ENCODE data around the gene LTBP2.

The LTBP2 gene

GRCh38 chr14:74571901-74572725 lies 39.9 kb downstream of the LTBP2 start:
- DNase-seq (ENCODE audit: low read depth), result peak; percentile 98

GRCh38 chr14:74571441-74571841 lies 40.6 kb downstream of the LTBP2 start:
- DNase-seq (ENCODE audit: low read depth), result no peak

GRCh38 chr14:74570696-74571095 lies 41.3 kb downstream of the LTBP2 start:
- DNase-seq (ENCODE audit: low read depth), result no peak

DNA sequence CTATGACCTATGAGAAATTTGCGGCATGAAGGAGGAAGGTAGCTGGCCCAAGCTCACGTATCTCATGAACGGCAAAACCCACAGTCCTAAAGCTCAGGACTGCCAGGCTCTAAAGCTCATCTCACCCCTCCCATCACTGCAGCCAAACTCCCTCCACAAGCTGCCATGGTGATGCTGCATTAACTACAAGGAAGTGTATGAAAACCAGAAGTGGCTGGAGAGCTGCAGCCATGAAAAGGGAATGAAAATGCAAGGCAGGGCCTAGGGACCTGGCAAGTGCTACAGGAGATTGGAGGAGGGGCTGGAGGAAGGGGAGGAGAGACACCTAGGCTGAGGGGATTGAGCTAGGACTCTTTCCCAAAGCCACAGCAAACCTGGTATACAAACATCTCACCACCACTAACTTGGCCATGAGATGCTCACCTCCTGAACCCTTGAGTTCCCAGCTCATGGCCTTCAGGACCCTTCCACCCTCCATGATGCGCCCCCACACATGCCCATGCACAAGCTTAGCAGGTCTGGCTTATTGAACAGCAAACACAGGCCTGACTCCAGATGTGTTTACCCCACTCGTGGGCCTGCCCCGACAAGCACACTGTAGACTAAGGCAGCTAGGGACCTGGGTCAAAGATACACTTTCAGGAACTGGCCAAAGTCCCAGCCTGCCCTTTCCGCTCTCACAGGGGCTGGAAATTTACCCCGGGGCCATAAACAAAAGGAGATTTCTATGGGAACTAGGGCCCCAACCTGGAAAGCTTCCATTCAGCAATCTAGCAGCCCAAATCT lies 42.0 kb downstream of the LTBP2 start:
- no peak for DNase-seq (ENCODE audit: low read depth)

DNA sequence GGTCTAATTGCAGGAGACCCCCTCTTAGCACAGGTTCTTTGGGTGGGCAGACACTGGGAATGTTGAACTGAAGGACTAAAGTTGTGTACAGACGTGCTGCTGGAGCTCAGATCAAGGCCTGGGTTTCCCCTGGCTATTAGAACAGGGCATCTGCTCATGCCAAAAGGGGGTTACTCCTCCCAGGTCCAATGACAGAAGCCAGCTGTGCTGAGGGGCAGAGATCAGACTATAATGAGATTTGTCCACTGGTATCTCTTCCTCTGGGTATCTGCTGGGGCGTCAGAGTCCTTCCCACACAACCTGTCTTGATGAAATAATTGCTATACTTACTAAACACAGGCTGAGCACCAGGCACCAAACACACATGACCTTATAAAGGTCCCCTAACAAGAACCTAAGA lies 42.6 kb downstream of the LTBP2 start:
- no peak for DNase-seq (ENCODE audit: low read depth)

DNA sequence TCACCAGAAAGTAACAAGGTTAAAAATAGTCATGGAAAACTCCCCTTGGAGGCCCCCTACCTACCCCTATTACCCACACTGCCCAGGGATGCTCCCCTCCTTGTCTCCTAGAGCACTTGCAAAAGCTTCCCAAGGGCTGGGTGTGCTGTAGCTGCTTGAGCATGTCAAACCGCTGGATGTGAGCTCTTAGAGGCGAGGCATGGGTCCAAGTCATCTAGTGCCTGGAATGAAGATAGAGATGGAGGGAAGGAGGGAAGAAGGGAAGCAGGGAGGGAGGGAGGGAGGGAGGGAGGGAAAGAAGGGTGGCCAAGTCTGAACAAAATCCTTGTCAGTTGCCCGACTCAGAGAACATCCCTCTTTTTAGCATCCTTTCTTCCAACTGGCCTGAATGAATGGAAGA lies 43.1 kb downstream of the LTBP2 start:
- DNase-seq (ENCODE audit: low read depth), result no peak

- no peak for DNase-seq (ENCODE audit: low read depth)
These were observed 43.7 kb downstream of the LTBP2 start for GRCh38 chr14:74568380-74568649.

DNA sequence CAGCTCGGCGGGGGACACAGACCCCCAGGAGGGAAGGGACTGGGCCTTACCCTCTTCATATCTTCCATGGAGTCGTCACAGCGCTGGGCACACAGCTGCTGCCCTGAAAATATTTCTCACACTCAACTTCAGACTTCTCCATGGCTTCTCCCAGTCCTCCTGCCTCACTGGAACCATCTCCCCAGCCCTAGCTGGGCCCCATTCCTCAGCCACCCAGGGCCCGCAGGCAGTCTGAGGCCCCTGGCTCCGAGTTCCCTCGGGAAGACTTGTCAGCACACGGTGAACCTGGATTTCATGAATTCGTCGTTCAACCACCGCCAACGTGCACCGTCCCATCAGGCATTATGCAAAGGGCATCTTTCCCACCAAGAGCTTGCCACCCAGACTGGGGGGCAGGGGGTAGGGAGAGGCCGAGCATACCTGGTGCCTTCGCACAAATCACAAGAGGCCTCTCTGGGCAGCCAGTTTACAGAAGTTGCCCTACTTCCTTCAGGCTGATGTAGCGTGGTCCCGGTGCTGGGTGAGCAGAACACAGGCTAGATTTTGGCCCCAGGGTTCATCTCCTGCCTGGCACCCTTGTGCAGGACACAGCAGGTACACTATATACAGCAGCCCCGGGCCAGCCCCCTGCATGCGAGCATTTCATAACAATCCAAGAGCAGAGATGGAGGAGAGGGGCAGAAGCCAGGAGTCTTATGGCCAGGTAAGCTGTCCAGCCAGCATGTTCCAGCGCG lies 44.2 kb downstream of the LTBP2 start:
- DNase-seq (ENCODE audit: low read depth), result no peak

- DNase-seq (ENCODE audit: low read depth), result no peak
These were observed 44.8 kb downstream of the LTBP2 start for GRCh38 chr14:74567219-74567618.

DNA sequence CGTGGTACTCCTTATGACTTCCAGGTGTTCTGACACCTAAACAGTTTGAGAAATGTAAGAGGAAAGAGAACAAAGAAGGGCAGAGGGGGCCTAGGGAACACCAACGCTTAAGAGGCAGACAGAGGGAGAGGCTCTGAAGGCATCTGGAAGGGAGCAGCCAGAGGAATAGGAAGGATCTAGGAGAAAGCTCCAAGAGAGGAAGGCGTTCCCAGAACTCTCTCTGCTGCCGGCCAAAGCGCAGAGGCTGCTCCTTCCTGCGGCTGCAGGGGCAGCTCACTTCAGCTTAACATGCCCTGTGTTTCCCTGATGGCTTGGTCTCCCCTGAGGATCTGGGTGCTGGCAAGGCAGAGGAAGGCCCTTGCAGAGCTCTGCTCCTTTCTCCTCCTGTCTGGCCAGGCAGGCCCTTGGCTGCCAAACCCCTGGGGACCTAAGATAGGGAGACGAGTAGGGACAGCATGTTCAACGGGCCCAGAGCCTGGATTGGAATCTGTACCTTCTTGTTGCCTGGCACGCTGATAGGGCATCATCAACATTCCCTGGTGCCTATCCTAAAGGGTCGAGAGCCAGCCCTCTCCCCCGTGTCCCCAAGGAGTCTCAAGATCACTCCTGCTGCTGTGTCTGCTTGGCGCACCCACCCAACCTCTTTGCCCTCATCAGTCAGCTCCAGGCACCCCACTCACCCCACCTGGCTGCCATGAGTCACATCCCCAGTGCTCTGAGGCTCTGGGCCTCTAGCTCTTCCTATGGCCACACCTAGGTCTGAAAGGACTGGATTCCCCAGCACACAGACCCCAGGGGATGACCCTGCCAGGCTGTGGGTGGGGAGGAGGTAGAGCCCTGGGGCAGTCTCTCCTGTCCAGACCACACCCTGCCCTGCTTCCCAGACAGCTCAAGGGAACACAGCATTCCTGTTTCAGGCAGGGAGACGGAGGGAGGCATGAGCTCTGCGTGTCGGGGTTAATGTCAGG lies 45.6 kb downstream of the LTBP2 start:
- DNase-seq (ENCODE audit: low read depth), result no peak

GRCh38 chr14:74563586-74564159 lies 48.4 kb downstream of the LTBP2 start:
- DNase-seq (ENCODE audit: low read depth), result no peak

GRCh38 chr14:74563233-74563585 lies 48.8 kb downstream of the LTBP2 start:
- DNase-seq (ENCODE audit: low read depth), result no peak

GRCh38 chr14:74562515-74563232 lies 49.4 kb downstream of the LTBP2 start:
- no peak for DNase-seq (ENCODE audit: low read depth)

GRCh38 chr14:74558655-74559054 lies 53.4 kb downstream of the LTBP2 start:
- no peak for DNase-seq (ENCODE audit: low read depth)

DNA sequence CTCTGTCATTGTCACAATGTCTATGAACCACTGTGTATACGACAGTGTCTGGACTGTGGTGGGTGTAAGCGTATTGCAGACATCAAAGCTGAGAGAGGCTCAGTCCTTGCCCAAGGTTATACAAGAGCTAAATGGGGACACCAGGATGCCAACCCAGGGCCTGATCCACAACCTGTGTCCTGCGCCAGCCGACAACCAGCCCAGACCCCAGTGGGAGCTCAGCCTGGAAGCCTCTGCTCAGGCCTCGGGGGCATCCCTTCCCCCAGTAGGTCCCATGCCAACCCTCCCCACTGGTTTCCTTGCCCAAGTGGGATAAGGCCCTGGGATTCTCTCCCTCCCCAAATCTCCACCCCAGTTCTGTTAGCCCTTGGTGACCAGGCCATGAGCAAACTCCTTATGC lies 54.3 kb downstream of the LTBP2 start:
- DNase-seq (ENCODE audit: low read depth), result no peak

DNA sequence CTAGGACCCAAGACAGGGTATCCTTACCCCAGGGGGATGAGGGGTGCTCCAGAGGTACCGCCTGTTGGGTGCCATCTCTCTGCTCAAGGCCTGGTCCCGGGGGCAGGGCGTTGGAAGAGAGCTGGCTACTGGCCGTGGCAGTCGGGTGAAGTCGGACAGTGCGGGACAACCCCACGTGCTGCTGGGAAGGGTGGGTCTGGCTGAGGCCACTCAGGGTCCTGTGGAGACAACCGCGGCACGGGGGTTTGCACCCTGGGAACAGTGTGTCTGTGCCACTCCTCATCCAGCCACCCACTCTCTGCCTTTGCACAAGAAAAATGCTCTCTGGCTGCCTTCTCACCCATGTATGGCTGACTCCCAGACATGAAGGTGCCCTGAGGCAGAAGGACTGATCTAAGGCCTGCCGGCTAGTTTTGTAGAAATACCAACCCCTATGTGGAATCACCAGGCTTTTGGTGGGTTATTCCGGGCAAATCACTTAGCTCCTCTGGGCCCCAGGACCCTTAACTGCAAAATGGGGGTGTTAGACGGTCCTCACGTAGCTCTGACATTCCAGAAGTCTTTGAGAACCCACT lies 56.5 kb downstream of the LTBP2 start:
- no peak for DNase-seq (ENCODE audit: low read depth)

GRCh38 chr14:74554742-74555362 lies 57.2 kb downstream of the LTBP2 start:
- no peak for DNase-seq (ENCODE audit: low read depth)

GRCh38 chr14:74552623-74553022 lies 59.4 kb downstream of the LTBP2 start:
- no peak for DNase-seq (ENCODE audit: low read depth)

GRCh38 chr14:74551431-74552371 lies 60.3 kb downstream of the LTBP2 start:
- no peak for DNase-seq (ENCODE audit: low read depth)

Measured in stromal cell of bone marrow (primary cell).